SK-N-SH treated with all-trans-retinoic acid at 6 μM for 48 hours (cell line): Measurements from ENCODE around the gene VAC14.

Source experiments
- ATAC-seq: fragments of 200-7000 bp; cut with Tn5 transposase; 3 replicates; pipeline ENCODE4 v1.9.1; 2020; ENCODE audit warnings: mild to moderate bottlenecking, moderate library complexity
- BACH2 ChIP-seq: fragments of 250-450 bp; sonication (Bioruptor Pico); IDR thresholded peaks from 2 replicates; pipeline ENCODE4 v1.9.0; 2021; ENCODE audit warnings: mild to moderate bottlenecking, borderline replicate concordance
- CREB5 ChIP-seq: fragments of 250-450 bp; sonication (Bioruptor Pico); IDR thresholded peaks from 2 replicates; pipeline ENCODE4 v1.5.1; 2020; ENCODE audit warnings: low read depth, mild to moderate bottlenecking, moderate library complexity
- GLIS3 ChIP-seq: fragments of 250-450 bp; sonication (Bioruptor Pico); IDR thresholded peaks from 2 replicates; pipeline ENCODE4 v1.5.0; 2020; ENCODE audit warnings: mild to moderate bottlenecking, moderate library complexity
- ISL1 ChIP-seq: fragments of 250-450 bp; sonication (Bioruptor Pico); IDR thresholded peaks from 2 replicates; pipeline ENCODE4 v2.1.2; 2022; ENCODE audit warnings: mild to moderate bottlenecking, moderate library complexity
- OSR1 ChIP-seq: fragments of 250-450 bp; sonication (Bioruptor Pico); IDR thresholded peaks from 2 replicates; pipeline ENCODE4 v1.8.0; 2022; ENCODE audit warnings: moderate library complexity, mild to moderate bottlenecking, inconsistent platforms
- POU6F1 ChIP-seq: fragments of 250-450 bp; sonication (Bioruptor Pico); IDR thresholded peaks from 2 replicates; pipeline ENCODE4 v1.8.0; 2021; ENCODE audit warnings: low read depth, mild to moderate bottlenecking, moderate library complexity, borderline replicate concordance
- PPARA ChIP-seq: fragments of 250-450 bp; sonication (Bioruptor Pico); IDR thresholded peaks from 2 replicates; pipeline ENCODE4 v1.5.0; 2020; ENCODE audit warnings: mild to moderate bottlenecking, borderline replicate concordance
- RARB ChIP-seq: fragments of 250-450 bp; sonication (Bioruptor Pico); IDR thresholded peaks from 2 replicates; pipeline ENCODE4 v1.8.0; 2021; ENCODE audit warnings: mild to moderate bottlenecking, moderate library complexity
- SNAI2 ChIP-seq: fragments of 250-450 bp; sonication (Bioruptor Pico); IDR thresholded peaks from 2 replicates; pipeline ENCODE4 v1.5.0; 2020; ENCODE audit warnings: mild to moderate bottlenecking, moderate library complexity
- TCF4 ChIP-seq: fragments of 250-450 bp; sonication (Bioruptor Pico); IDR thresholded peaks from 2 replicates; pipeline ENCODE4 v1.8.0; 2021; ENCODE audit warnings: mild to moderate bottlenecking, moderate library complexity, borderline replicate concordance
- TOX ChIP-seq: fragments of 250-450 bp; sonication (Bioruptor Pico); IDR thresholded peaks from 2 replicates; pipeline ENCODE4 v1.8.0; 2021; ENCODE audit warnings: mild to moderate bottlenecking, moderate library complexity, borderline replicate concordance
- TSHZ2 ChIP-seq: fragments of 250-450 bp; sonication (Bioruptor Pico); IDR thresholded peaks from 2 replicates; pipeline ENCODE4 v1.5.0; 2020; ENCODE audit warnings: mild to moderate bottlenecking, moderate library complexity
- ZFP3 ChIP-seq: fragments of 250-450 bp; sonication (Bioruptor Pico); IDR thresholded peaks from 2 replicates; pipeline ENCODE4 v1.5.0; 2020; ENCODE audit warnings: mild to moderate bottlenecking, moderate library complexity
- ZFP30 ChIP-seq: fragments of 450-650 bp; formaldehyde crosslinking; IDR thresholded peaks from 2 replicates; pipeline ENCODE4 v1.5.0; 2022; ENCODE audit warnings: mild to moderate bottlenecking, moderate library complexity
- ZNF565 ChIP-seq: fragments of 450-650 bp; formaldehyde crosslinking; conservative IDR thresholded peaks from 2 replicates; pipeline ENCODE4 v1.5.0; 2020; ENCODE audit warnings: low read depth, mild to moderate bottlenecking, moderate library complexity
- ZNF70 ChIP-seq: fragments of 450-650 bp; formaldehyde crosslinking; IDR thresholded peaks from 2 replicates; pipeline ENCODE4 v1.5.0; 2020; ENCODE audit warnings: mild to moderate bottlenecking, moderate library complexity
- ZNF8 ChIP-seq: fragments of 450-650 bp; formaldehyde crosslinking; IDR thresholded peaks from 2 replicates; pipeline ENCODE4 v1.5.0; 2020; ENCODE audit warnings: mild to moderate bottlenecking, moderate library complexity
- TF ChIP-seq, protein P1 (sequence below): fragments of 250-450 bp; sonication (Bioruptor Pico); IDR thresholded peaks from 2 replicates; pipeline ENCODE4 v1.8.0; 2020; ENCODE audit warnings: mild to moderate bottlenecking, moderate library complexity, borderline replicate concordance
- TF ChIP-seq, protein P2 (sequence below): fragments of 250-450 bp; sonication (Bioruptor Pico); IDR thresholded peaks from 2 replicates; pipeline ENCODE4 v1.5.1; 2021; ENCODE audit warnings: mild to moderate bottlenecking, moderate library complexity

VAC14 gene

DNA sequence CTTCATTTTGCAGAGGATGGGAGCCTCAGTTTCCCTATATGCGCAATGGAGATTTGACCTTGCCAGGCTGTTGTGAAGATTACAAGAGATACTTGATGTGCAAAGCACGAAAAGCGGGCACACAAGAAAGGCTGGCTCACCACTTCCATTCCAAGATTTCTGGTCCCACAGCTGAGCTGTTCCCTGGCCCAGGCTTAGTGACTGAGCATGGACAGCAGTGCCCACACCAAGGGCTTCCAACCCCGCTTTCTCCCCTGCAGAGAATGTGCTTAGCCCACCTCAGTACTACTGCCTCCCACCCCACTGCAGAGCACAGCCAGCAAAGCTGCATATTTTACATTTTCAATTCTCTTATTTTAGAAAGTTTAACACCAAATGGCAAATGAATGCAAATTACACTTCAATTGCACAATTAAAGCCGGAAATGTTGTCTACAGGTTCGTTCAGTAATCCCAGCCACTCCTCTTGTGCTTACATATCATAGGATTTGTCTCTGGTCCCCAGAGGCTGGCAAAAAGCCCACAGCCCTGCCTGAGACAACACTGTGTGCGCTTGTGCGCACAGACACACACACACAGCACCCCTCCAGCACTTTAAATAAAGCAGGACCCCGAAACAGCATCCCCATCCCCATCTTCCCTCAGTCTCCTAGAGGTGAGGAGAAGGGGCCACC, 51.8 kb downstream of the VAC14 start (continued):
- TF ChIP-seq BACH2 (CRISPR knock-in tag) (no peak), TSHZ2 (no peak), PPARA (CRISPR knock-in tag) (no peak), ZFP3 (CRISPR knock-in tag) (no peak), GLIS3 (CRISPR knock-in tag) (no peak), RARB (CRISPR knock-in tag) (no peak), TCF4 (CRISPR knock-in tag) (no peak), ISL1 (CRISPR knock-in tag) (no peak)
- TF ChIP-seq, protein P1, sequence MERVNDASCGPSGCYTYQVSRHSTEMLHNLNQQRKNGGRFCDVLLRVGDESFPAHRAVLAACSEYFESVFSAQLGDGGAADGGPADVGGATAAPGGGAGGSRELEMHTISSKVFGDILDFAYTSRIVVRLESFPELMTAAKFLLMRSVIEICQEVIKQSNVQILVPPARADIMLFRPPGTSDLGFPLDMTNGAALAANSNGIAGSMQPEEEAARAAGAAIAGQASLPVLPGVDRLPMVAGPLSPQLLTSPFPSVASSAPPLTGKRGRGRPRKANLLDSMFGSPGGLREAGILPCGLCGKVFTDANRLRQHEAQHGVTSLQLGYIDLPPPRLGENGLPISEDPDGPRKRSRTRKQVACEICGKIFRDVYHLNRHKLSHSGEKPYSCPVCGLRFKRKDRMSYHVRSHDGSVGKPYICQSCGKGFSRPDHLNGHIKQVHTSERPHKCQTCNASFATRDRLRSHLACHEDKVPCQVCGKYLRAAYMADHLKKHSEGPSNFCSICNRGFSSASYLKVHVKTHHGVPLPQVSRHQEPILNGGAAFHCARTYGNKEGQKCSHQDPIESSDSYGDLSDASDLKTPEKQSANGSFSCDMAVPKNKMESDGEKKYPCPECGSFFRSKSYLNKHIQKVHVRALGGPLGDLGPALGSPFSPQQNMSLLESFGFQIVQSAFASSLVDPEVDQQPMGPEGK (CRISPR knock-in tag), result no peak

GRCh38 chr16:70747703-70748631, 53.0 kb downstream of the VAC14 start:
- TF ChIP-seq ISL1 (CRISPR knock-in tag) (no peak), CREB5 (CRISPR knock-in tag) (no peak), ZNF8 (CRISPR knock-in tag) (no peak), BACH2 (CRISPR knock-in tag) (no peak), SNAI2 (CRISPR knock-in tag) (no peak), POU6F1 (no peak), RARB (CRISPR knock-in tag) (no peak), ZFP30 (CRISPR knock-in tag) (no peak), TOX (no peak), PPARA (CRISPR knock-in tag) (no peak), ZNF565 (CRISPR knock-in tag) (no peak), OSR1 (CRISPR knock-in tag) (no peak), TSHZ2 (no peak), TCF4 (CRISPR knock-in tag) (no peak), ZFP3 (CRISPR knock-in tag) (no peak), ZNF70 (CRISPR knock-in tag) (no peak)
- TF ChIP-seq, protein P1 (CRISPR knock-in tag), result no peak
- TF ChIP-seq, protein P2, sequence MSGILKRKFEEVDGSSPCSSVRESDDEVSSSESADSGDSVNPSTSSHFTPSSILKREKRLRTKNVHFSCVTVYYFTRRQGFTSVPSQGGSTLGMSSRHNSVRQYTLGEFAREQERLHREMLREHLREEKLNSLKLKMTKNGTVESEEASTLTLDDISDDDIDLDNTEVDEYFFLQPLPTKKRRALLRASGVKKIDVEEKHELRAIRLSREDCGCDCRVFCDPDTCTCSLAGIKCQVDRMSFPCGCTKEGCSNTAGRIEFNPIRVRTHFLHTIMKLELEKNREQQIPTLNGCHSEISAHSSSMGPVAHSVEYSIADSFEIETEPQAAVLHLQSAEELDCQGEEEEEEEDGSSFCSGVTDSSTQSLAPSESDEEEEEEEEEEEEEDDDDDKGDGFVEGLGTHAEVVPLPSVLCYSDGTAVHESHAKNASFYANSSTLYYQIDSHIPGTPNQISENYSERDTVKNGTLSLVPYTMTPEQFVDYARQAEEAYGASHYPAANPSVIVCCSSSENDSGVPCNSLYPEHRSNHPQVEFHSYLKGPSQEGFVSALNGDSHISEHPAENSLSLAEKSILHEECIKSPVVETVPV, result no peak
- no peak for ATAC-seq
